Measurements from ENCODE around the gene NYNRIN.
"Not testable (repeated sequence)": the region's sequence is repeated elsewhere in the genome, so short reads cannot be mapped to it uniquely, and the experiment has no call there.

Gene NYNRIN

DNA sequence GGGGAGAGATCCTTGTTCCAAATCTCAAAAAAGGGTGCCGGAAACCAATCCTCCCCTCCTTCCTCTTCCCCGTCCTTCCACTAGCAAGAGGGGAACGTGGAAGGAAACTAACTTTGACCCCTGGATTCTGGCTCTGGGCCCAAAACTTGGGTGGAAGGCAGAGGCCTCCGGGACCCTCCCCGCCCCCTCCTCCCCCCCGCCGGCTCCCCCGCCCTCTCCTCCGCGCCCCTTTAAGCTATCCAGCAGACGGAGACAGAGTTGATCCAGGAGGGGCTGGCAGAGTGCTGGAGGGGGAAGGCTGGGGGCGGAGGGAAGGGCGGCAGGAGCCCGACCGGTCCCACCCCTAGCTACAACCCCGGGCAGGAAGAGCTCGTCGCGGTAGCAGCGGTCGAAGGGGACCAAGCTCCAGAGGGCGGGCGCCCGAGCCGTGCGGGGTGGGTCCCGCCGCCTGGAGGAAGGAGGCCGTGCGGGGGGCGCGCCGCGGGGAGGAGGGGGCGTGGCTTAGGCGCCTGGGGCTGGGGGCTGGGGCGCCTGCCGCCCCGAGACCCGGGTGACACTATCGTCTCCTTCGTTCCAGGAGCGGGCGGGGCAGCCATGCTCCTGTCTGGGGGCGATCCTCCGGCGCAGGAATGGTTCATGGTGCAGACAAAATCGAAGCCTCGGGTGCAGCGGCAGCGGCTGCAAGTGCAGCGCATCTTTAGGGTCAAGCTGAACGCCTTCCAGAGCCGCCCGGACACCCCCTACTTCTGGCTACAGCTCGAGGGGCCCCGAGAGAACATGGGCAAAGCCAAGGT lies at the start of gene NYNRIN:
Gene NYNRIN, plus strand, starts transcription at position 351 of the 794 bp plus-strand sequence. Its CDS starts 244 bp downstream, at position 595.
- DNase-seq (ENCODE audit: low read depth in 2 of 2, low spot score in 1 of 2) = no peak

- DNase-seq (ENCODE audit: low read depth in 2 of 2, low spot score in 1 of 2) = no peak
Observed at GRCh38 chr14:24349742-24350141, 49.1 kb upstream of the NYNRIN start.

GRCh38 chr14:24351517-24351916 lies 47.3 kb upstream of the NYNRIN start:
- no peak for DNase-seq (ENCODE audit: low read depth in 2 of 2, low spot score in 1 of 2)

DNA sequence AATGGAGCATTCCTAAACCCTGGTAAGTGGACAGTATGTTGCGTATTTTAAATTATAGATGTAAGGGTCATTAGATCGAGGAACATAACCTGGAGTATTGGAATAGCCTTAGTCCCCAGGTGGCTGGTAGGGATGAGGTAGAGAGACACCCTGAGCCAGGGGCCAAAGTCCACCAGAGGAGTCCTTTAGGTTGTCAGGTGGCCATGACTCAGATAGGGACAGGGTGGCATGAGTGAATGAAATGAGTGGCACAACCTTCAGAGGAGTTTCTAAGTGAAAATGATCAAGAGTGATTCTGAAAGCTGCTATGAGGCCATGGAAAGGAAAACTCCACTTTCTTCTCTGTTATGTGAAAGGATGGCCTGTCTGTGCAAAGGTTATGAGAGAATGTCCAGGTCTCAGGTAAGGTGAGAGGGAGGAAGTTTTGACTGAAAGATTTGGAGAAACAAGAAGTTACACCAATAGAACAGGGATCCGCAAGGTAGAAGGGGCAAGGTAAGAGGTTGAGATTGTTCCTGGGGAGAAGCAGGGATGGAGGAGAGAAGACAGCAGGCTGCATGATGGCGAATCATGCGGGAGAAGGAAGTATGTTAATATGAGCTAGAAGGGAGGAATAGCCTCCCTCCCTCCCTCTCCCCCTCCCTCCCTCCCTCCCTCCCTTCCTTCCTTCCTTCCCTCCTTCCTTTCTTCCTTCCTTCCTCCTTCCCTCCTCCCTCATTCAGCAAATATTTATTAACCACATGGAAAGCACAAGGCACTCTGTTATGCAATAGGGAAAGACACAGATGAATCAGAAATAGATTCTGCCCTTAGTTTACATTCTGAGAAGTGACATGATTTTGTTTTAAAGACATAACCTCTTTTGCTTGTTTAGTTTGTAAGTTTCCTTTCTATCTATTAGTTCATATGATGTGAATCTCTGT lies 45.0 kb upstream of the NYNRIN start:
- DNase-seq (ENCODE audit: low read depth in 2 of 2, low spot score in 1 of 2) = no peak

DNA sequence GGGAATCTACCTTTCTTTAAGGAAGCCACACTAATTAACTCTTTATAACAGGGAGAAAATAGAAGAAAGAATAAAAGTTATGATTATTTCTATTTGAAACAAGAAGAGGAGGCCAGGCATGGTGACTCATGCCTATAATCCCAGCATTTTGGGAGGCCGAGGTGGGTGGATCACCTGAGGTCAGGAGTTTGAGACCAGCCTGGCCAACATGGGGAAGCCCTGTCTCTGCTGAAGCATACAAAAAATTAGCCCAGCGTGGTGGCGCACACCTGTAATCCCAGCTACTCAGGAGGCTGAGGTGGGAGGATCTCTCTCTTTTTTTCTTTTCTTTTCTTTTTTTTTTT lies 44.3 kb upstream of the NYNRIN start:
- not testable (repeated sequence) for DNase-seq (ENCODE audit: low read depth in 2 of 2, low spot score in 1 of 2)

DNA sequence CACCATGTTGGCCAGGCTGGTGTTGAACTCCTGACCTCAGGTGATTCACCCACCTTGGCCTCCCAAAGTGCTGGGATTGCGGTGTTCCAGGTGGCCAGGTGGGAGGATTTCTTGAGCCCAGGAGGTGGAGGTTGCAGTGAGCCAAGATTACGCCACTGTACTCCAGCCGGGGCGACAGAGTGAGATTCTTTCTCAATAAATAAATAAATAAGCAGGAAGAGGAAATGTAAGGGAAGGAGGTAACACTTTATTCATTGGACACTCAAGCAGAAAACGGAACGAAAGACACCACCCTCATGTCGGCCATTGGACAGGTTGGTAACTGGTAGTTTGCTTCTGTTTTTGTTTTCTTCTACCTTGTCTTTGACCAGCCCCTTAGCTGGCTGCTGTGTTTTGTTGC lies 43.8 kb upstream of the NYNRIN start:
- DNase-seq (ENCODE audit: low read depth in 2 of 2, low spot score in 1 of 2) = no peak

DNA sequence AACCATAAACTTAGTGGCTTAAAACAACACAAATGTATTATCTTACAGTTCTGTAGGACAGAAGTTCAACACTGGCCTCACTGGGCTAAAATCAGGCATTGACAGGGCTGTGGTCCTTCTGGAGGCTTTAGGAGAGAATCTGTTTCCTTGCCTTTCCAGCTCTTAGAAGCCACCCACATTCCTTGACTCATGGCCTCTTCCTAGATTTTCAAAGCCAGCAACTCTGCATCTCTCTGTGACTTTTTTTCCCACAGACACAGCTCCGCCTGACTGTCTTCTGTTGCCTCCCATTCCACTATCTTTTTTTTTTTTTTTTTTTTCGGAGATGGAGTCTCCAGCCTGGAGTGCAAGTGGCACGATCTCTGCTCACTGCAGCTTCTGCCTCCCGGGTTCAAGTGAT lies 42.6 kb upstream of the NYNRIN start:
- no peak for DNase-seq (ENCODE audit: low read depth in 2 of 2, low spot score in 1 of 2)

DNA sequence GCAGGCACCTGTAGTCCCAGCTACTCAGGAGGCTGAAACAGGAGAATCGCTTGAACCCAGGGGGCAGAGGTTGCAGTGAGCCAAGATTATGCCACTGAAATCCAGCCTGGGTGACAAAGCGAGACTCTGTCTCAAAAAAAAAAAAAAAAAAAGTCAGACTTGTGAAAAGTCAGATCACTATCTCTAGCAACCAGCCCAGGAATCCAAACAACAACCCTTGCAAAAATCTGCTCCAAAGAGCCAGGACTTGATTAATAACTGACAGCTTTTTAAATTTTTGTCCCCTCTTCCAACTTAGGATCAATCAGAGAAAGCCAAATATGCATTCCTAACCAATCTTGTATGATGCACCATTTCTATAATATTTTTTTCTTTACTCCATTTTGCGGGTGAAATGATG lies 38.5 kb upstream of the NYNRIN start:
- no peak for DNase-seq (ENCODE audit: low read depth in 2 of 2, low spot score in 1 of 2)

GRCh38 chr14:24361326-24361725 lies 37.5 kb upstream of the NYNRIN start:
- DNase-seq (ENCODE audit: low read depth in 2 of 2, low spot score in 1 of 2) = no peak

DNA sequence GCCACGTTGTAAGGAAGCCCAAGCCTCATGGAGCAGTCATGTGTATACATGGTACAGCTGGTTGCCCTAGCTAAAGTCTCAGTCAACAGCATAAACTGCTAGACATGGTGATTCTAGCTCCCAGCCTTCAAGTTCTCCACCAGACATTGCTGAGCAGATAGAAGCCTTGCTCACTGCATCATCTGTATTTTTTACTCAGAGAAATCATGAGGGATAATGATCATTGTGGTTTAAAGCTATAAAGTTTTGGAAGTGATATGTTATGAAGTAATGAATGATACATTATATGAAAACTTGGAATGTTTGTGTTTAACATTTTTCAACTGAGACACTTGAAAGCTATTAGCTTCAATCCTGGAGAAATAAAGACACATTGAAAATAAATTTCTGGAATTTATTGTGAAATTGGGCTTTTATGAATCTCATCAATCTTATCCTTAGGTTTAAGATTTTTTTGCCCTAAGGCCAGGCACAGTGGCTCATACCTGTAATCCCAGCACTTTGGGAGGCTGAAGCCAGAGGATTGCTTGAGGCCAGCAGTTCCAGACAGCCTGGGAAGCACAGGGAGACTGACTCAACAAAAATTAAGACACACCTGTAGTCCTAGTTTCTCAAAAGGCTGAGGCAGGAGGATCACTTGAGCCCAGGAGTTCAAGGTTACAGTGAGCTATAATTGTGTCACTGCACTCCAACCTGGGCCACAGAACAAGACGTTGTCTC lies 36.4 kb upstream of the NYNRIN start:
- no peak for DNase-seq (ENCODE audit: low read depth in 2 of 2, low spot score in 1 of 2)

DNA sequence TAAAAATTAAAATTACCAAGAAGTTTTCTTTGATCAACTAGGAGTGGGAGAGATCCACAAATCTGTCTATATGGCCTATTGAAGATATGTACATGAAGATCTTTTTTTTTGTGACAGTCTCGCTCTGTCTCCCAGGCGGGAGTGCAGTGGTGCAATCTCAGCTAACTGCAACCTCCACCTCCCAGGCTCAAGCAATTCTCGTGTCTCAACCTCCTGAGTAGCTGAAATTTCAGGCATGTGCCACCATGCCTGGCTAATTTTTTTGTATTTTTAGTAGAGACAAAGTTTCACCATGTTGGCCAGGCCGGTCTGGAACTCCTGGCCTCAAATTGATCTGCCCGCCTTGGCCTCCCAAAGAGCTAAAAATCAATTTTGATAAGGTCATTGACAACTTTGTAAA lies 35.4 kb upstream of the NYNRIN start:
- no peak for DNase-seq (ENCODE audit: low read depth in 2 of 2, low spot score in 1 of 2)

GRCh38 chr14:24364841-24365240 lies 34.0 kb upstream of the NYNRIN start:
- DNase-seq (ENCODE audit: low read depth in 2 of 2, low spot score in 1 of 2) = no peak

- peak in 1 of 2 donors; percentile 41 for DNase-seq (ENCODE audit: low read depth in 2 of 2, low spot score in 1 of 2)
Observed at GRCh38 chr14:24365600-24366412, 33.0 kb upstream of the NYNRIN start.

DNA sequence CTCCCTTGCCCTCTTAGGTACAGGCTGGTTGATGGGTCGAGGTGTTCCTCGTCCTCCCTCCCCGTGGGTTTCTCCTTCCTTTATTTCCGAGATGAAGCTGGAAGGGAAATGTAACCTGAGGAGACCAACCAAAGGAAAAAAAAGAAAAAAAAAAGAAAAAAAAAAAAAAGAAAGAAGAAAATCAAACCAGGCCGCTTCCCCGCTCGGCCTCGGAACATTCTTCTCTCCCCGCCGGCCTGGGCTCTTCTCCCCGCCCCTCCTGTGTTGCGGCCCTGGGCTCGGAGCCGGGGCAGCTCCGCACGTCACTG lies 32.4 kb upstream of the NYNRIN start:
- no peak for DNase-seq (ENCODE audit: low read depth in 2 of 2, low spot score in 1 of 2)

DNA sequence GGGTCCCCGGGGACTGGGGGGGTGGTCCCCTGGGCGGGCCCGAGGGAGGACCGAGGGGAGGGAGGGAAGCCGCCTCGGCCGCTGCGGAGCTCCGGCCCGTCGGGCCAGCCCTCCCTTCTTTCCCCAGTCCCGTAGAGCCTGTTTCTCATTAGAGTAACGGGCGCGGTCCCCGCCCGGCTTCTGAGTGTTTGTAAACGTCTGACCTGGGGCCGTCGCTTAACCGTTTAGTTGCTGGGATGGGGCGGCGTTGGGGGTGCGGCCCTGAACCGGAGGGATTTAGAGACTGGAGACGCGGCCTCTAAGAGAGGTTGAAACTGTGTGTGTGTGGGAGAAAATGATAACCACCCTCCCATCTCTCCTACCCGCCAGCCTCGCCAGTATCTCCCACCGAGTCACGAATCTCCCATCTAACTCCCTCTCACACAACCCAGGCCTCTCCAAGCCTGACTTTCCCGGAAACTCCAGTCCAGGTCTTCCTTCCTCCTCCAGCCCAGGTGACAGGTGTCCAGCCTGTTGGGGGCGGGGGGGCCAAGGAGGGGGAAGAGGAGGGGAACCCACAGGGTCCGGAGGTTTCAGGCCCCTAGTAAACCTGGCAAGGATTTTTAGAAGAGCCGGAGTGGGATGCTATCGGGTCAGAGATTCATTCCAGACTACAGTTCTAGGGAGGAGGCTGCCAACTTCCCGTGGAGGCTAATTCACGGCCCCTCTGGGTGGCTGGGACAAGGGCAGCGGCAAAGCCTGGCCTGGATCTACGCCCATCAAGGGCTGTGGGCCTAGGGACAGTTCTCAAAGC lies 31.9 kb upstream of the NYNRIN start:
- DNase-seq (ENCODE audit: low read depth in 2 of 2, low spot score in 1 of 2) = no peak

- no peak for DNase-seq (ENCODE audit: low read depth in 2 of 2, low spot score in 1 of 2)
Observed at GRCh38 chr14:24367514-24368211, 31.1 kb upstream of the NYNRIN start, which contains the start of gene NFATC4. Gene NFATC4 (plus strand): TSS chr14:24368184. CDS start chr14:24368341, 157 bp downstream.

DNA sequence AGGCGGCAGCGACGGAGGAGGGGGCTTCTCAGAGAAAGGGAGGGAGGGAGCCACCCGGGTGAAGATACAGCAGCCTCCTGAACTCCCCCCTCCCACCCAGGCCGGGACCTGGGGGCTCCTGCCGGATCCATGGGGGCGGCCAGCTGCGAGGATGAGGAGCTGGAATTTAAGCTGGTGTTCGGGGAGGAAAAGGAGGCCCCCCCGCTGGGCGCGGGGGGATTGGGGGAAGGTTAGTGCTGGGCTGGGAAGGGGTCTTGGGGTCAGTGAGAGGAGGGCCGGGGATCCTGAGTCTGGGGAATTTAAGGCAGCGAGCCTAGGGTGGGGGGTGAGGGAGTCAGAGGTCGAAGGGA lies 30.6 kb upstream of the NYNRIN start:
- no peak for DNase-seq (ENCODE audit: low read depth in 2 of 2, low spot score in 1 of 2)

- peak in 1 of 2 donors; percentile 36 for DNase-seq (ENCODE audit: low read depth in 2 of 2, low spot score in 1 of 2)
Observed at GRCh38 chr14:24368562-24369252, 30.1 kb upstream of the NYNRIN start.

DNA sequence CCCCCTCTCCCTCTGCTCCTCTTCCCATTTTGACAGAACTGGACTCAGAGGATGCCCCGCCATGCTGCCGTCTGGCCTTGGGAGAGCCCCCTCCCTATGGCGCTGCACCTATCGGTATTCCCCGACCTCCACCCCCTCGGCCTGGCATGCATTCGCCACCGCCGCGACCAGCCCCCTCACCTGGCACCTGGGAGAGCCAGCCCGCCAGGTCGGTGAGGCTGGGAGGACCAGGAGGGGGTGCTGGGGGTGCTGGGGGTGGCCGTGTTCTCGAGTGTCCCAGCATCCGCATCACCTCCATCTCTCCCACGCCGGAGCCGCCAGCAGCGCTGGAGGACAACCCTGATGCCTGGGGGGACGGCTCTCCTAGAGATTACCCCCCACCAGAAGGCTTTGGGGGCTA lies 29.3 kb upstream of the NYNRIN start:
- DNase-seq (ENCODE audit: low read depth in 2 of 2, low spot score in 1 of 2) = no peak

All from stimulated activated CD8-positive, alpha-beta memory T cell treated with anti-CD3 and anti-CD28 coated beads, Interleukin-4, amount 100 ng/mL, for 4 hours (primary cell).